ENCODE measurements around the gene GDF11.
A peak's percentile ranks its signal among the peaks of the same experiment; 100 is the strongest.

The GDF11 gene

DNA sequence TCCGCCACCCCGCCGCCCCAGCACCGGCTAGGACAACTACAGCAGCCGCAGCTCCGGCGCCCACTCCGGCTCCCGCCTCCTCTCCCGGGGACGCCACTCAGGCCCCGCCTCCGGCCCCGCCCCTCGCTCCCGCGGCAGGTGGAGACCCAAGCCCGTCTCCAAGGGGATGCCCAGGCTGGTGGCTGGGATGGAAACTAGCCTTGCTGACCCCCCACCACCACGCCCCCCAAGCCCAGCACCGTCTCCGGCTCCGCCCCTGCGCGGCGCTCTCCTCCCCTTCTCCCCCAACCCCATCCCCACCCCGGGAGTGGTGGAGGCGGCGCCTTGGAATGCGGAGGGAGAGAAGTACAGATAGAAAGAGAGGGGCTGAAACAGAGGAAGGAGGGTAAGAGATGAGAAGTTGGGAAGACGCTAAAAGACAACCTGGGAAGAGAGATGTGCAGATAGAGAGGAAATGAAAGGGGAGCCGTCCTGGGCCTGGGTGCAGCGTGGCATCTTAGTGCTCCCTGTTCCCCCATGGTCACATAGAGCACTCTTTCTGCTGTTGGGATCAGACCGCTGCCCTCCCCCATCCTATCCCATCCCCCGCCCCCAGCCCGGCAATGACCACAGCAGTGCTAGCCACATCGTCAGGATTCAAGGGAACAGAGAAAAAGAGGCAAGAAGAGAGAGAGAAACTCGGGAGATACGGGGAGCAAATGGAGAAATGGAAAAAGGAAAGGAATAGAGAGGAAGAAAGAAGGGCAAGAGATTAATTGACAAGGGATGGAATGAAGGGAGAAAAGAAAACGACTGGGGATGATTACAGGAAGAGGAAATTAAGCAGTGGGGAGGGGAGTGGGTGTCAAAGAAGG is 34.9 kb upstream of the GDF11 start, which contains the start of gene ITGA7:
TSS of gene ITGA7 (minus strand) at position 64 of the 854 bp plus-strand sequence. CDS start 222 bp downstream, outside the sequence.
- DNase-seq: peak; percentile 81

- no peak for DNase-seq
Measured at GRCh38 chr12:55708695-55709233, 34.2 kb upstream of the GDF11 start.

GRCh38 chr12:55711786-55712553 is 31.0 kb upstream of the GDF11 start:
- no peak for DNase-seq

GRCh38 chr12:55712700-55713415 is 30.1 kb upstream of the GDF11 start:
- DNase-seq: no peak

- DNase-seq: no peak
Measured at GRCh38 chr12:55713721-55714120, 29.2 kb upstream of the GDF11 start.

GRCh38 chr12:55715169-55715764 is 27.7 kb upstream of the GDF11 start:
- no peak for DNase-seq

- DNase-seq: peak; percentile 98
Measured at GRCh38 chr12:55715833-55716581, 26.9 kb upstream of the GDF11 start, which contains the start of gene BLOC1S1. Gene BLOC1S1 (plus strand): TSS chr12:55716046. CDS start chr12:55716052, 6 bp downstream.

DNA sequence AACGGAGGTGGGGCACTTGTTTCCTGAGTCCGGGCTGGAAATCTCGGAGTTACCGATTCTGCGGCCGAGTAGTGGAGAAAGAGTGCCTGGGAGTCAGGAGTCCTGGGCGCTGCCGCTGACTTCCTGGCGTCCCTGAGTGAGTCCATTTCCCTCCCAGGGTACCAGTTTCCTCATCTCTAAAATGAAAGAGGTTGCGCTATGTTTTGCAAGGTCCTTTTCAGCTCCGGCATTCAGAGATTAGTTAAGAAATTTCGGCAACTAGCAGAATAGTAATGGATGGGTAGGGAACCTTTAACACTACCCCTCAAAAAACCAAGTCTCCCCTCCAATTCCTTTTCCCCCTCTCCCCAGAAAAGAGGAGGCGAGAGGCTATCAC is 26.4 kb upstream of the GDF11 start:
- DNase-seq: no peak

DNA sequence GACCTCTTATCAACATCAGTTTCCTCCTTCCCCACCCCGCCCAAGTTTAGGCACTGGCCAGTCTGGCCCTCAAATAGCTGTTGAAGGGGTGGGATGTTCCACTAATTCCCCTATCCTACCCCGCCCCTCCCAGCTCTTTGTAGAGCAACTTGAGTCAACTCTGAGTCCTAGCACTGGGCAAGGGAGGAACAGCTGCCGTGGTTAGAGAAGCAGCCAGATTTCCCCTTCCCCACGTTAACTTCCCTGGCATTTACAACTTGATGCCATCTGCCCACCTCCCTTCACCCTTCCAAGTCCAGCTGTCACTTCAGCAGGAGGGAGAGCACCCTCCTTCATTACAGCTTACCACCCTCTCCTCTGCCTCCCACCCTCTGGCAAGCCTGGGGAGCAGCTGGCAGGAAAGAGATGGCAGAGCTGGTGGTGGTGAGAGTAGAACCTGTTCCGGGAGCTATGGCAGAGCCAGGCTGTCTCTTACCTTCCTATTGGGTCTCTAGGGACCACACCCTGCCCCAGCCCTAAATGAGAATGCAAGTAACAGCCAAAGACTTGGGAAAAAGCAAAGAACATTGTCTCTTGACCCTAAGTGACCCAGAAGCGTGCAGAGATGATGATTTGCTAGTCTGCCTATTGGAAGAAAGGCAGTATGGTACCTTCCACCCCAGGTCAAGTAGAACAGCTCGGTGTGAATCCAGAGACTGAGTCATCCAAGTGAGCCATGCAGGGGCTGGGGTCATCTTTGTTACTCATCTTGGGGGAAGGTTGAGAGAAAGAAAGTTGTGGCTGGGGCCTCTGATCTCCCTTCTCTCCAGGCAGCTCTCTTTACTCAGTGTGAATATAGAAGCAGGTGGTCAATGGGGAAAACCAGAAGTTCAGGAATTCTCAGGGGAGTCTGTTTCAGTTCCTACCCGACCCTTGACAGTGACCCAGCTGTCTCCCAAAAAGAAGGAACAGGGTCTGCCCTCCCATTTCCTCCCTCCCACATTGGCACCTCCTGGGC is 25.6 kb upstream of the GDF11 start:
- peak; percentile 42 for DNase-seq

DNA sequence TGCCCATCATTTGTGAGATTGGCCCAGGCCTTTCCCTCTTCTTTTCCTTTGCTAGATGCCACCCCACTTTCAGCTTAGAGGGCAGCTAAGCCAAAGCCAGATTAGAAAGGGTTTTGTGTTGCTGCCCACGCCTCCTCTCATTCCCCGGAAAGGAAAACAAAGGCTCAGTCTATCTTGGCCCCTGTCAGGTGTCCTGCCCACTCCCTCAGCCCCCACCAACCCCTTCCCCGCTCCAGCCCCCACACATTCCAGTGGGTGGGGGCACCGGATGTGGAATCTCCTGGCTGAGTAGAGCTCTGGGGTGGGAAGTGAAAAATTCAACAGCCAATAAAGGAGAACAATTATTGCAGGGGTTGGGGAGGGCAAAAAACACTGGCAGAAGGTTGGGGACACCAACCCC is 24.9 kb upstream of the GDF11 start:
- DNase-seq: no peak

DNA sequence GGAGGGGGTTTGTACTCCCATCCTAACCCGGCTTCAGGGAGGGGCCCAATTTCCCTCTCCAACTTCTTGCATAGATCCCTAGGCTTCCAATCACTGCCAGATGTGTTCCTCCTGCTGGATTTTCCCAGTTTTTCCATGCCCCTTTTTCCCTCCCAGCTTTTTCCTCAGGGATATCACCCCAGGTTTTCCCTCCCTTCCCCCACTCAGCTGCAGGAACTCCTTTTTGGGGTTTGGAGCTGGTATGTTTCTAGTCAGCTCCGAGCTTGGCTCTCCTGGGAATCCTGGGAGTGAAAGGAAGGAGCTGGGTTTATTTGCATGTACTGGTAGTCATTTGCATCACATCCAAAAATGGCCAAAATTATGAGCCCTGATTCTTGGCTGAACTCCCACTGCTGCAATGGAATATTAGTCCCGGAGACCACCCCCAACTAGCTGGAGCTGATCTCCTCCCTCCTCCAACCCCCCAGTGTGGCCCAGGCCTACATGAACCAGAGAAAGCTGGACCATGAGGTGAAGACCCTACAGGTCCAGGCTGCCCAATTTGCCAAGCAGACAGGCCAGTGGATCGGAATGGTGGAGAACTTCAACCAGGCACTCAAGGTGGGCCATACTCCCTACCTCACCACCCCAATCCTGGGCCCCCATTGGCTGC is 24.2 kb upstream of the GDF11 start:
- no peak for DNase-seq

GRCh38 chr12:55719371-55719770 is 23.6 kb upstream of the GDF11 start:
- DNase-seq: no peak

- no peak for DNase-seq
Measured at GRCh38 chr12:55720071-55720564, 22.8 kb upstream of the GDF11 start, which contains the start of gene RDH5. Gene RDH5 (plus strand): TSS chr12:55720393. CDS start chr12:55721185, 792 bp downstream.

DNA sequence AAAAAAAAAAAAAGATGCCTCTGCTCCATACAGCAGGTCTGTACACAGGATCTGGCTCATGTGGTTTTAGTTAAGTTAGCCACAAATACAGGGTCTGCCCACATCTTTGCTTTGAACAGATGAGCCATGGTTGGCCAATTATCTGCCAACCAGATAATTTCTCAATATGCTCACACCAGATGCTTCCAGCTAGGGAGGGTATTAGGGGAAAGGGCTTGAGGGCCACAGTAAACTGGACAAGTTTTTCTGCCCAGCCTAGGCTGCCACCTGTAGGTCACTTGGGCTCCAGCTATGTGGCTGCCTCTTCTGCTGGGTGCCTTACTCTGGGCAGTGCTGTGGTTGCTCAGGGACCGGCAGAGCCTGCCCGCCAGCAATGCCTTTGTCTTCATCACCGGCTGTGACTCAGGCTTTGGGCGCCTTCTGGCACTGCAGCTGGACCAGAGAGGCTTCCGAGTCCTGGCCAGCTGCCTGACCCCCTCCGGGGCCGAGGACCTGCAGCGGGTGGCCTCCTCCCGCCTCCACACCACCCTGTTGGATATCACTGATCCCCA is 22.0 kb upstream of the GDF11 start:
- DNase-seq: no peak

DNA sequence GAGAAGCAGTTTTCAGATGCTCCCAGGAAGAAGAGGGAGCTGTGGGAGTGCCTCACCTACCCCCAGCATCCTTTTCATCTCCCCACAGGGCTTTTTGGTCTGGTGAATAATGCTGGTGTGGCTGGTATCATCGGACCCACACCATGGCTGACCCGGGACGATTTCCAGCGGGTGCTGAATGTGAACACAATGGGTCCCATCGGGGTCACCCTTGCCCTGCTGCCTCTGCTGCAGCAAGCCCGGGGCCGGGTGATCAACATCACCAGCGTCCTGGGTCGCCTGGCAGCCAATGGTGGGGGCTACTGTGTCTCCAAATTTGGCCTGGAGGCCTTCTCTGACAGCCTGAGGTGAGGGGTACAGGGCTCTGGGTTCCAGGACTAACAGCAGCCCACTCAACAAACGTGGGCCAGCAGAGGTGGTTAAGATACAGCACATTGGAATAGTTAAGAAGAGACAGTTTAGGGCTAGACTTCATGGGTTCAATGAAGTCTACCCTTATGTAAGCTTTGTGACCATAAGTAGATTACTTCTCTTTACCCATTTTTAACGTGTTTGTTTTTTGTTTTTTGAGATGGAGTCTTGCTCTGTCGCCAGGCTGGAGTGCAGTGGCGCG is 21.2 kb upstream of the GDF11 start:
- no peak for DNase-seq

GRCh38 chr12:55722948-55723347 is 20.0 kb upstream of the GDF11 start:
- DNase-seq: no peak

GRCh38 chr12:55723516-55724225 is 19.3 kb upstream of the GDF11 start:
- no peak for DNase-seq

Data from stimulated activated CD4-positive, alpha-beta T cell treated with anti-CD3 and anti-CD28 coated beads, Interleukin-15, amount 100 ng/mL, for 24 hours (primary cell).